AG04450 (cell line): Measurements from ENCODE around the gene IMPACT. TPM values are rescaled to one million over a fixed set of nuclear protein-coding genes. Genes with fewer than 3 reads are reported as not detected.

Experiments used
- CTCF ChIA-PET: fragments of 300-600, 350-600 bp; formaldehyde crosslinking; extraction: SDS; loops from one replicate; lab custom pipeline; 2022; ENCODE audit warnings: antibody characterized with exemption, inconsistent platforms; lab: Charles Lee
- POLR2A ChIA-PET: fragments of 350-600 bp; formaldehyde crosslinking; extraction: SDS; loops from one replicate; lab custom pipeline; 2021; ENCODE audit warnings: antibody characterized with exemption, inconsistent platforms; lab: Yijun Ruan, JAX
- DNase-seq: peaks from one replicate; pipeline ENCODE4 v3.0.0-alpha.2; 2011; ENCODE audit warnings: low read depth, low spot score
- H3K27ac ChIP-seq: one replicate; pipeline ENCODE4 v1.5.1; 2012; ENCODE audit warnings: low read depth, low read length, control low read depth
- H3K27me3 ChIP-seq: one replicate; pipeline ENCODE4 v1.6.0; 2012; ENCODE audit warnings: low read length; ENCODE audit not compliant: control insufficient read depth, insufficient read depth
- H3K4me3 ChIP-seq: 2 replicates; pipeline ENCODE4 v1.5.1; 2011; ENCODE audit warnings: mild to moderate bottlenecking, low read depth, low read length, control low read depth
- H3K9me3 ChIP-seq: 2 replicates; pipeline ENCODE4 v1.5.1; 2012; ENCODE audit warnings: low read length; ENCODE audit not compliant: control insufficient read depth, insufficient read depth
- CTCF ChIP-seq: IDR thresholded peaks from 2 replicates; pipeline ENCODE4 v1.5.1; 2011; ENCODE audit warnings: low read depth, low read length, control low read depth, inconsistent platforms
- polyA plus RNA-seq: library from polyadenylated mRNA; depleted of rRNA; stranded (reverse); fragments of >200 nt; gene quantifications from 2 replicates; pipeline ENCODE4 v1.2.3, GENCODE V29; 2011

Gene IMPACT
- polyA plus RNA-seq, 1 experiment: 31.7 TPM

- no peak for TF ChIP-seq CTCF
- H3K4me3 ChIP-seq: no peak overlapping the region
- H3K27ac ChIP-seq: no peak overlapping the region
- H3K9me3 ChIP-seq: no peaks in the 10 kb centered on the region
- CTCF ChIA-PET: interaction anchor here (0.7 kb wide), 1 partner anchor 13 kb away, joined by 3 read pairs; no protein-coding TSS in a partner anchor
- no peak for DNase-seq
- POLR2A ChIA-PET: no interaction called here
- no peaks in the 10 kb centered on the region for H3K27me3 ChIP-seq
Observed at GRCh38 chr18:24475926-24476589, 49.6 kb downstream of the IMPACT start.

GRCh38 chr18:24479371-24479770, 52.9 kb downstream of the IMPACT start:
- Histone ChIP-seq H3K9me3 (no peaks in the 10 kb centered on the region), H3K4me3 (no peak overlapping the region), H3K27ac (no peak overlapping the region), H3K27me3 (peaks cover 7% of the 10 kb centered on the region)
- TF ChIP-seq CTCF: no peak
- ChIA-PET CTCF (interaction anchor here (1.8 kb wide), 1 partner anchor 8 kb away, joined by 11 read pairs; no protein-coding TSS in a partner anchor), POLR2A (no interaction called here)
- no peak for DNase-seq

GRCh38 chr18:24482821-24483220, 56.4 kb downstream of the IMPACT start:
- Histone ChIP-seq H3K27me3 (peaks cover 14% of the 10 kb centered on the region), H3K27ac (no peak overlapping the region), H3K9me3 (no peaks in the 10 kb centered on the region), H3K4me3 (no peak overlapping the region)
- TF ChIP-seq CTCF: no peak
- ChIA-PET POLR2A (no interaction called here), CTCF (interaction anchor here (1.5 to 1.8 kb wide), 2 partner anchors 125 to 244 kb away, joined by 4 read pairs; no protein-coding TSS in a partner anchor)
- DNase-seq: no peak

GRCh38 chr18:24485681-24486080, 59.2 kb downstream of the IMPACT start:
- POLR2A ChIA-PET: no interaction called here
- Histone ChIP-seq H3K27ac (no peak overlapping the region), H3K27me3 (peaks cover 14% of the 10 kb centered on the region), H3K9me3 (no peaks in the 10 kb centered on the region), H3K4me3 (no peak overlapping the region)
- DNase-seq: no peak
- CTCF ChIA-PET: interaction anchor here (0.8 to 8.1 kb wide), 3 partner anchors 50 to 241 kb away, joined by 5 to 155 read pairs (median 123); no protein-coding TSS in a partner anchor
- no peak for TF ChIP-seq CTCF

- DNase-seq: no peak
- no peak overlapping the region for H3K27ac ChIP-seq
- no peak overlapping the region for H3K4me3 ChIP-seq
- ChIA-PET CTCF (interaction anchor here (0.6 to 8.1 kb wide), 6 partner anchors 8 to 1347 kb away, joined by 6 to 155 read pairs (median 42); no protein-coding TSS in a partner anchor), POLR2A (no interaction called here)
- H3K9me3 ChIP-seq: no peaks in the 10 kb centered on the region
- H3K27me3 ChIP-seq: peaks cover 14% of the 10 kb centered on the region
- TF ChIP-seq CTCF: no peak
Observed at GRCh38 chr18:24486684-24487083, 60.2 kb downstream of the IMPACT start.
